Stimulated activated CD8-positive, alpha-beta memory T cell treated with anti-CD3 and anti-CD28 coated beads, Interleukin-2, amount 100 ng/mL, for 1 hour (primary cell): ENCODE measurements around the gene DENND10.
"Not testable (repeated sequence)": the region's sequence is repeated elsewhere in the genome, so short reads cannot be mapped to it uniquely, and the experiment has no call there.

Experiments used
- DNase-seq, 2 donors: peaks; one replicate each; pipeline ENCODE4 v3.0.0-alpha.2; 2020; ENCODE audit warnings: low read depth in 2 of 2

Gene DENND10

GRCh38 chr10:119098576-119098975, 5.3 kb upstream of the DENND10 start:
- no peak for DNase-seq

GRCh38 chr10:119100434-119101238, 3.3 kb upstream of the DENND10 start:
- DNase-seq = no peak

- no peak for DNase-seq
Observed at GRCh38 chr10:119101366-119102098, 2.4 kb upstream of the DENND10 start.

GRCh38 chr10:119103241-119103902, 541 bp upstream of the DENND10 start:
- DNase-seq = no peak

DNA sequence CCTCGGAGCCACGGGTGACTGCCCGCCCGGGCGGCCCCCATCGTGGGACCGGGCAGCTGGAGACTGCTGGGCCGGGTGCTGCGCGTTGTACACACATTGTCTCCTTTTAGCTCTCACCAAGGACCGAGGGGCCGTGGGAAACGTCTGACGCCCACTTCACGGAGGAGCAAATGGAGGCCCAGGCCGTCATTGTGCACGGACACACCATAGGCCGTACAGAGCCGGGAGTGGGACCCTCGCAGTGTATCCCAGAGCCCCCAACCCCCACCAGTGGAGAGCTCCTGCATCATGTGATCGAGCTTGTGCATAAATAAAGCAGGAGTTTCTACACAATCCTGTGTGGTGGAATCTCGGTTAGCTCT, 722 bp downstream of the DENND10 start:
- no peak for DNase-seq

DNA sequence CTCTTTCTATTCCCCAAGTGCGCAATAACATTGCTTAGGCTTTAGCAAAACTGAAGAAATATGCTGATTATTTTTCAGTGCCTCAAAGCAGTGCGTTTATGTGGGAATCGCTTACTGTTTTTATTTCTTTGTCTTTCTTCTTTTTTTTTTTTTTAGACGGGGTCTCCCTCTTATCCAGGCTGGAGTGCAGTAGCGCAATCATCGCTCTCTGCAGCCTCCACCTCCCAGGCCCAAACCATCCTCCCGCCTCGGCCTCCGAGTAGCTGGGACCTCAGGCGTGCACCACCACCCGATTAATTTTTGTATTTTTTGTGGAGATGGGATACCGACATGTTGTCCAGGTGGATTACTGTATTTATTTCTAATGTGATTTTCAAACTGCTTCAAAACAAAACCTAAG, 1.2 kb downstream of the DENND10 start:
- DNase-seq = no peak

DNA sequence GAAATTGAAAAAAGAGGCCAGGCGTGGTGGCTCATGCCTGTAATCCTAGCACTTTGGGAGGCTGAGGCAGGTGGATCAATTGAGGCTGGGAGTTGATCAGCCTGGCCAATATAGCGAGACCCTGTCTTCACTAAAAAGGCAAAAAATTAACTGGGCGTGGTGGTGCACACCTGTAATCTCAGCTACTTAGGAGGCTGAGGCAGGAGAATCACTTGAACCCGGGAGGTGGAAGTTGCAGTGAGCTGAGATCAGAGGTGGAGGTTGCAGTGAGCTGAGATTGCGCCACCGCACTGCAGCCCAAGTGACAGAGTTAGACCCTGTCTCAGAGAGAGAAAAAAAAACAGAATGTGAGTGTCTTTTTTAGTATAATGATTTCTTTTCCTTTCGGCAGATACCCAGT, 2.0 kb downstream of the DENND10 start:
- not testable (repeated sequence) for DNase-seq

DNA sequence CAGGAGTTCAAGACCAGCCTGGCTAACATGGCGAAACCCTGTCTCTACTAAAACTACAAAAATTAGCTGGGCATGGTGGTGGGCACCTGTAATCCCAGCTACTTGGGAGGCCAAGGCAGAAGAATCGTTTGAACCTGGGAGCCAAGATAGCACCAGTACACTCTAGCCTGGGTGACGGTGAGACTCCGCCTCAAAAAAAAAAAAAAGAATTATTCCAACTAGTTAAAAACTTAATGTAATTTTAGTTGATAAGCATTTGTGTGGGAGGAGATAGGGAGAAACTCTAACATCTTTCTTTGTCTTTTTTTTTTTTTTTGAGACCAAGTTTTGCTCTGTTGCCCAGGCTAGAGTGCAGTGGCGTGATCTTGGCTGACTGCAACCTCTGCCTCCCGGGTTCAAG, 3.2 kb downstream of the DENND10 start:
- DNase-seq = not testable (repeated sequence)

GRCh38 chr10:119107771-119108170, 3.9 kb downstream of the DENND10 start:
- DNase-seq = not testable (repeated sequence)

DNA sequence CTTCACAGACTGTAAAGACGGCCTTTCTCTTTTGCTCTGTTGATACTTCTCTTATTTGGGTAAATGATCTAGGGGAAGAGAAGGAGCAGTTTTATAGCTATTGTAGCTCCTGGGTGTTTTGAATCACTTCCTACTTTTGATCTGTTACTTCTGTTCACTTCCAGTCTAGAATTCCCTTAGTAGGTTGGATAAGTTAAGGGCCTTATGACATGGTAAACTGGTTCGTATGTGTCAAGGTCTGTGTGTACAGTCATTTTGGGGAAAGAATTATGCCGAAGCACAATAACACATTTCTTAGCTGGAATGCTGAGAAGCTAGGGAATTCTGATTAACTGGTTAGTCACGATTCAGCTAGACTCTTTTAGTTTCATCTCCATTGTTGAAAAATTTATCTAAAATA, 8.1 kb downstream of the DENND10 start:
- DNase-seq = no peak

GRCh38 chr10:119113751-119114732, 10.1 kb downstream of the DENND10 start:
- DNase-seq = no peak

GRCh38 chr10:119115926-119116325, 12.0 kb downstream of the DENND10 start:
- no peak for DNase-seq

DNA sequence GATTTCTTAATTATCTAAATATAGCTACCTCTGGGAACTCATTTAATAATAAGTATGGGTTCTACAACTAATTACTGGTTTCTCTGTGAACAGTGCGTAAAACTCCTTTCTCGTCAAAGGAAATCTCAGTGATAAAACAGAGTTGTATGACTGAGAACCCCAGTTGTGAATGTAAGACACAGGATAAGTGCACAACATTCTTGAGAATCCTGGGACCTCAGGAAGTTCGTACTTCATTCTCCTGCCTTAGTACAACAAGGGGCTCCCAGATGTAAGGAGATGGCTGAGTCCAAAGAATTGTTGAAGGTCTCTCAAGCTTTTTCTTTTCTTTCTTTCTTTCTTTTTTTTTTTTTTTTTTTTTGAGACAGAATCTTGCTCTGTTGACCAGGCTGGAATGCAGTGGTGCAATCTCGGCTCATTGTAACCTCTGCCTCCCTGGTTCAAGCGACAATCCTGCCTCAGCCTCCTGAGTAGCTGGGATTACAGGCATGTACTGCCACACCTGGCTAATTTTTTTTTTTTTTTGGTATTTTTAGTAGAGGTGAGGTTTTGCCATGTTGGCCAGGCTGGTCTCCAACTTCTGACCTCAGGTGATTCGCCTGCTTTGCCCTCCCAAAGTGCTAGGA, 12.5 kb downstream of the DENND10 start:
- no peak for DNase-seq

- no peak for DNase-seq
Observed at GRCh38 chr10:119118231-119118630, 14.3 kb downstream of the DENND10 start.

DNA sequence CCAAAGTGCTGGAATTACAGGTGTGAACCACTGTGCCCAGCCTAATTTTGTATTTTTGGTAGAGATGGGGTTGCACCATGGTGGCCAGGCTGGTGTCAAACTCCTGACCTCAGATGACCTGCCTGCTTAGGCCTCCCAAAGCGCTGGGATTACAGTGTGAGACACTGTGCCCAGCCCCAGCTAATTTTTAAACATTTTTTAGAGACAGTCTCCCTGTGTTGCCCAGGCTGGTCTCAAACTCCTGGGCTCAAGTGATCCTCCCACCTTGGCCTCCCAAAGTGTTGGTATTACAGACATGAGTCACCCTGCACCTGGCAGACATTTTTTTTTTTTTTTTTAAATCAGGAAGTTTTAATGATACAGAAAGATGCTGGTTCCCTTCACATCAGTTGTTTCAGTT, 15.5 kb downstream of the DENND10 start:
- no peak for DNase-seq

DNA sequence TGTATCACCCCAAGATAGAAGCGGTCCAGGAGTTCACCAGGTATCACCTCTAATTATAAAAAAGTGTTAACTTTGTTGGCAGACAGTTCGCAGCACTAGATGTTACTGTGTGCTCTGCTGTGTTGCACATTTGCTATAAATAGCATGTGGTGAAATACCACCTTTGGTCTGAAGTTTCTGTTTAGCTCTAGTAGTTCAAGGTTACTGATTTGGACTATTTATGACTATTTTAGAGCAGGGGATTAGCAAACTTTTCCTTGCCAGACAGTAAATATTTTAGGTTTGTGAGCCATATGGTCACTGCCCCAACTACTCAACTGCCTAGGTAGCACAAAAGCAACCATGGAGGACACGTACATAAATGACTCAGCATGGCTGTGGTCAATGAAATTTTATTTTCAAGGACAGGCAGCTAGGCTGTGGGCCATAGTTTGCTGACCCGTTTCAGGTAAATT, 16.5 kb downstream of the DENND10 start:
- no peak for DNase-seq

DNA sequence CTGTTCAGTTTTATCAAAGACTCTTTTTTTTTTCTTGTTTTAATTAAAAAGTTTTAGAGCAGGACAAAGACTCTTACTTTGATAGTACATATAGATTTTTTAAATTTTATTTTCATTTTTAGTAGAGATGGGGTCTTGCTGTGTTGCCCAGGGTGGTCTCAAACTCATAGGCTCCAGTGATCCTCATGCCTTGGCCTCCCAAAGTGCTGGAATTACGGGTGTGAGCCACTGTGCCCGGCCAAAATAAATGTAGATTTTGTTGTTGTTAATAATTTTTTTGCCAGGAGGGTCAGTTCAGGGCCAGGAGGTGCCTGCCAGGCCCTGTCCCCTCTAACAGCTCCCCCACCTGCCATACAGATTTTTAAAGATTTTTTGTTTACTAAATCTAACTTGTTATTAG, 17.0 kb downstream of the DENND10 start:
- no peak for DNase-seq

- no peak for DNase-seq
Observed at GRCh38 chr10:119125942-119126341, 22.0 kb downstream of the DENND10 start.

GRCh38 chr10:119129721-119130120, 25.8 kb downstream of the DENND10 start:
- DNase-seq = no peak

GRCh38 chr10:119131512-119132240, 27.8 kb downstream of the DENND10 start:
- DNase-seq = no peak
